SK-N-SH (cell line): ENCODE results near the gene MAN1A2. TPM values are rescaled to one million over a fixed set of nuclear protein-coding genes. Genes with fewer than 3 reads are reported as not detected.

Experiments used
- CTCF ChIA-PET: fragments of 300-600, 350-600 bp; formaldehyde crosslinking; extraction: SDS; loops from one replicate; lab custom pipeline; 2021; lab: Yijun Ruan, JAX
- POLR2A ChIA-PET: fragments of 350-600 bp; sonication (Branson Sonifier 250); formaldehyde crosslinking; extraction: SDS; loops from one replicate; lab custom pipeline; 2020; ENCODE audit warnings: antibody characterized with exemption, inconsistent platforms; lab: Yijun Ruan, JAX
- DNase-seq: peaks from one replicate; pipeline ENCODE4 v3.0.0; 2012
- H2AFZ ChIP-seq: fragments of 200-600 bp; sonication (generic); 2 replicates; pipeline ENCODE4 v1.8.1; 2016; ENCODE audit warnings: antibody characterized with exemption, mild to moderate bottlenecking, low read depth
- H3F3A ChIP-seq: fragments of 200-600 bp; sonication (generic); replicated peaks from 2 replicates; pipeline ENCODE3; 2016; ENCODE audit warnings: antibody characterized with exemption, mild to moderate bottlenecking; ENCODE audit not compliant: insufficient read depth
- H3K27ac ChIP-seq, 2 experiments: fragments of 200-500 bp in 1 of 2; fragments of 200-600 bp in 1 of 2; sonication (Bioruptor generic) in 1 of 2; sonication (generic), shearing (Covaris generic) in 1 of 2; 2 replicates each; pipeline versions ENCODE4 v1.5.1 to v1.6.1; 2014 to 2016; ENCODE audit warnings: low read depth in 2 of 2, inconsistent platforms in 1 of 2, low read length in 1 of 2, mild to moderate bottlenecking in 1 of 2, mixed read lengths in 1 of 2
- H3K27me3 ChIP-seq: fragments of 200-600 bp; sonication (generic), shearing (Covaris generic); 2 replicates; pipeline ENCODE4 v1.6.1; 2016; ENCODE audit warnings: mixed run types; ENCODE audit not compliant: insufficient read depth
- H3K36me3 ChIP-seq, 2 experiments: fragments of 200-500 bp in 1 of 2; fragments of 200-600 bp in 1 of 2; sonication (Bioruptor generic) in 1 of 2; sonication (generic) in 1 of 2; replicated peaks in 1 of 2; 2 replicates each; pipeline versions ENCODE3 to v1.5.1; 2014 to 2016; ENCODE audit warnings: low read length in 1 of 2, mild to moderate bottlenecking in 1 of 2; ENCODE audit not compliant: insufficient read depth in 2 of 2, control insufficient read depth in 1 of 2
- H3K4me1 ChIP-seq, 2 experiments: fragments of 200-500 bp in 1 of 2; fragments of 200-600 bp in 1 of 2; sonication (Bioruptor generic) in 1 of 2; sonication (generic), shearing (Covaris generic) in 1 of 2; 2 replicates each; pipeline versions ENCODE4 v1.5.1 to v1.6.1; 2014 to 2016; ENCODE audit warnings: low read depth in 1 of 2, low read length in 1 of 2, mixed run types in 1 of 2; ENCODE audit not compliant: insufficient read depth in 2 of 2, control insufficient read depth in 1 of 2
- H3K4me2 ChIP-seq: fragments of 200-600 bp; sonication (generic), shearing (Covaris generic); 2 replicates; pipeline ENCODE4 v1.6.1; 2017; ENCODE audit warnings: mixed run types
- H3K4me3 ChIP-seq, 2 experiments: fragments of 200-500 bp in 1 of 2; fragments of 200-600 bp in 1 of 2; sonication (Bioruptor generic) in 1 of 2; sonication (generic), shearing (Covaris generic) in 1 of 2; 2 replicates each; pipeline versions ENCODE4 v1.5.1 to v1.8.1; 2014 to 2016; ENCODE audit warnings: low read depth in 2 of 2, inconsistent platforms in 1 of 2, low read length in 1 of 2, mild to moderate bottlenecking in 1 of 2, mixed read lengths in 1 of 2, moderate library complexity in 1 of 2
- H3K79me2 ChIP-seq: fragments of 200-600 bp; sonication (generic); 2 replicates; pipeline ENCODE4 v1.8.1; 2017; ENCODE audit warnings: mild to moderate bottlenecking; ENCODE audit not compliant: insufficient read depth
- H3K9ac ChIP-seq: fragments of 200-600 bp; sonication (generic); 2 replicates; pipeline ENCODE4 v1.6.1; 2017; ENCODE audit warnings: mixed run types
- H3K9me2 ChIP-seq: fragments of 200-600 bp; sonication (generic); 2 replicates; pipeline ENCODE4 v1.6.1; 2017; ENCODE audit warnings: mixed run types
- H3K9me3 ChIP-seq: fragments of 200-600 bp; sonication (generic); 2 replicates; pipeline ENCODE4 v1.6.1; 2017; ENCODE audit warnings: mixed run types, mild to moderate bottlenecking, moderate library complexity
- H4K20me1 ChIP-seq: fragments of 200-600 bp; sonication (generic); 2 replicates; pipeline ENCODE4 v1.6.1; 2017; ENCODE audit warnings: mild to moderate bottlenecking, mixed run types; ENCODE audit not compliant: insufficient read depth
- CHD2 ChIP-seq: fragments of 150-350 bp; IDR thresholded peaks from 2 replicates; pipeline ENCODE4 v1.6.1; 2018; ENCODE audit warnings: low read length; ENCODE audit not compliant: partially characterized antibody
- EZH2phosphoT487 ChIP-seq: fragments of 200-600 bp; sonication (generic); IDR thresholded peaks from 2 replicates; pipeline ENCODE4 v1.6.1; 2017; ENCODE audit warnings: low read depth, mixed run types, mild to moderate bottlenecking, antibody characterized with exemption, moderate library complexity, borderline replicate concordance
- FOXJ3 ChIP-seq: sonication (generic); formaldehyde crosslinking; IDR thresholded peaks from 2 replicates; pipeline ENCODE4 v1.5.1; 2020; ENCODE audit warnings: mild to moderate bottlenecking, missing genetic modification reagents
- FOXM1 ChIP-seq: IDR thresholded peaks from 2 replicates; pipeline ENCODE4 v1.4.0; 2012; ENCODE audit warnings: low read depth, mild to moderate bottlenecking
- GABPA ChIP-seq: IDR thresholded peaks from 2 replicates; pipeline ENCODE4 v1.4.0; 2012; ENCODE audit warnings: low read depth, mild to moderate bottlenecking
- GATA2 ChIP-seq: sonication (generic); formaldehyde crosslinking; IDR thresholded peaks from 2 replicates; pipeline ENCODE4 v1.5.0; 2020; ENCODE audit warnings: mild to moderate bottlenecking, missing genetic modification reagents
- MXI1 ChIP-seq: IDR thresholded peaks from 2 replicates; pipeline ENCODE4 v1.6.1; 2012; ENCODE audit warnings: mild to moderate bottlenecking, low read depth, low read length, improper control_type of control experiment
- RCOR1 ChIP-seq: fragments of 150-350 bp; IDR thresholded peaks from 2 replicates; pipeline ENCODE4 v1.6.1; 2017; ENCODE audit warnings: antibody characterized with exemption, low read length
- SIN3A ChIP-seq: IDR thresholded peaks from 2 replicates; pipeline ENCODE4 v1.6.1; 2012; ENCODE audit warnings: low read depth, mild to moderate bottlenecking, low read length, moderate library complexity, borderline replicate concordance
- TEAD4 ChIP-seq: IDR thresholded peaks from 2 replicates; pipeline ENCODE4 v1.4.0; 2012; ENCODE audit warnings: mild to moderate bottlenecking, borderline replicate concordance; ENCODE audit not compliant: insufficient read depth
- WGBS: methylation state at CpG from one replicate; pipeline ENCODE4 v1.1.6; 2017; ENCODE audit warnings: low lambda C conversion rate; 5-methylcytosine and 5-hydroxymethylcytosine counted together
- polyA plus RNA-seq, 3 experiments: library from polyadenylated mRNA; depleted of rRNA; stranded (reverse); fragments of >200 nt; gene quantifications; 2 replicates each; pipeline ENCODE4 v1.2.3, GENCODE V29; 2012
- TF ChIP-seq, protein P1 (sequence below): IDR thresholded peaks from 2 replicates; pipeline ENCODE4 v1.4.0; 2012; ENCODE audit warnings: low read depth, borderline replicate concordance
- TF ChIP-seq, protein P2 (sequence below): IDR thresholded peaks from 2 replicates; pipeline ENCODE4 v1.6.1; 2012; ENCODE audit warnings: mild to moderate bottlenecking, low read depth, low read length, moderate library complexity
- TF ChIP-seq, protein P3 (sequence below): IDR thresholded peaks from 2 replicates; pipeline ENCODE4 v1.4.0; 2012; ENCODE audit warnings: low read depth
- TF ChIP-seq, protein P4 (sequence below): fragments of 200-600 bp; sonication (generic); IDR thresholded peaks from 2 replicates; pipeline ENCODE4 v1.6.1; 2017; ENCODE audit warnings: antibody characterized with exemption, mild to moderate bottlenecking, moderate library complexity

MAN1A2 gene
- polyA plus RNA-seq, 1 of the 3 experiments (the other 2 are of a cell fraction) = 6.0 TPM

DNA sequence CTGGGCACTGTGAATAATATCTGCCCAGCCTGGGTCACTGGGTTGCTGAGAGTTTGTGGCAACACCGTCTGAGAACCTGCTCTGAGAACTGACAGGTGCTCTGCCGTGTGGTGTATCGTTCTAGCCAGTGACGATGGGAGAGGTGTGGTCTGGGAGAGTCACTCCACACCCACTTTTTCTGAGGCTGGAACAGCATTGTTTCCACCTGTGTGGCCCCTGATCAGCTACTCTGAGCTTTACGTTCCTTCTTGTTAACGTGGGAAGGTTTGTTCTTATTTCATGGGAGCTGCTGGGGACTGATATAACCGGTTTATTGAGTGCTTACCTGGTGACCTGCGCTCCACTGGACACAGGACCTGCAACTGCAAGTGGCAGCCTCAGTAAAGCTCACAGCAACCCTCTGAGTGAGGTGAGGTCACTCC lies 203.8 kb downstream of the MAN1A2 start:
- H3K9ac ChIP-seq = no peak overlapping the region
- WGBS = 61% methylated on average over 6 of the region's 8 CpGs
- peaks cover 0 to 12% of the 10 kb centered on the region in 2 experiments; a peak in 2 of 4 replicates for H3K4me1 ChIP-seq
- no peaks in the 10 kb centered on the region; the same call in 1 of the 2 replicates for H3K27me3 ChIP-seq
- ChIA-PET CTCF (interaction anchor here (1.2 kb wide), 1 partner anchor 20 kb away, joined by 5 read pairs; no protein-coding TSS in a partner anchor), POLR2A (no interaction called here)
- H3K79me2 ChIP-seq = no peaks in the 10 kb centered on the region
- no peak overlapping the region for H2AFZ ChIP-seq
- TF ChIP-seq EZH2phosphoT487 = no peak
- TF ChIP-seq, protein P1, sequence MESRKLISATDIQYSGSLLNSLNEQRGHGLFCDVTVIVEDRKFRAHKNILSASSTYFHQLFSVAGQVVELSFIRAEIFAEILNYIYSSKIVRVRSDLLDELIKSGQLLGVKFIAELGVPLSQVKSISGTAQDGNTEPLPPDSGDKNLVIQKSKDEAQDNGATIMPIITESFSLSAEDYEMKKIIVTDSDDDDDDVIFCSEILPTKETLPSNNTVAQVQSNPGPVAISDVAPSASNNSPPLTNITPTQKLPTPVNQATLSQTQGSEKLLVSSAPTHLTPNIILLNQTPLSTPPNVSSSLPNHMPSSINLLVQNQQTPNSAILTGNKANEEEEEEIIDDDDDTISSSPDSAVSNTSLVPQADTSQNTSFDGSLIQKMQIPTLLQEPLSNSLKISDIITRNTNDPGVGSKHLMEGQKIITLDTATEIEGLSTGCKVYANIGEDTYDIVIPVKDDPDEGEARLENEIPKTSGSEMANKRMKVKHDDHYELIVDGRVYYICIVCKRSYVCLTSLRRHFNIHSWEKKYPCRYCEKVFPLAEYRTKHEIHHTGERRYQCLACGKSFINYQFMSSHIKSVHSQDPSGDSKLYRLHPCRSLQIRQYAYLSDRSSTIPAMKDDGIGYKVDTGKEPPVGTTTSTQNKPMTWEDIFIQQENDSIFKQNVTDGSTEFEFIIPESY = no peak
- no peak for TF ChIP-seq TEAD4
- TF ChIP-seq, protein P2, sequence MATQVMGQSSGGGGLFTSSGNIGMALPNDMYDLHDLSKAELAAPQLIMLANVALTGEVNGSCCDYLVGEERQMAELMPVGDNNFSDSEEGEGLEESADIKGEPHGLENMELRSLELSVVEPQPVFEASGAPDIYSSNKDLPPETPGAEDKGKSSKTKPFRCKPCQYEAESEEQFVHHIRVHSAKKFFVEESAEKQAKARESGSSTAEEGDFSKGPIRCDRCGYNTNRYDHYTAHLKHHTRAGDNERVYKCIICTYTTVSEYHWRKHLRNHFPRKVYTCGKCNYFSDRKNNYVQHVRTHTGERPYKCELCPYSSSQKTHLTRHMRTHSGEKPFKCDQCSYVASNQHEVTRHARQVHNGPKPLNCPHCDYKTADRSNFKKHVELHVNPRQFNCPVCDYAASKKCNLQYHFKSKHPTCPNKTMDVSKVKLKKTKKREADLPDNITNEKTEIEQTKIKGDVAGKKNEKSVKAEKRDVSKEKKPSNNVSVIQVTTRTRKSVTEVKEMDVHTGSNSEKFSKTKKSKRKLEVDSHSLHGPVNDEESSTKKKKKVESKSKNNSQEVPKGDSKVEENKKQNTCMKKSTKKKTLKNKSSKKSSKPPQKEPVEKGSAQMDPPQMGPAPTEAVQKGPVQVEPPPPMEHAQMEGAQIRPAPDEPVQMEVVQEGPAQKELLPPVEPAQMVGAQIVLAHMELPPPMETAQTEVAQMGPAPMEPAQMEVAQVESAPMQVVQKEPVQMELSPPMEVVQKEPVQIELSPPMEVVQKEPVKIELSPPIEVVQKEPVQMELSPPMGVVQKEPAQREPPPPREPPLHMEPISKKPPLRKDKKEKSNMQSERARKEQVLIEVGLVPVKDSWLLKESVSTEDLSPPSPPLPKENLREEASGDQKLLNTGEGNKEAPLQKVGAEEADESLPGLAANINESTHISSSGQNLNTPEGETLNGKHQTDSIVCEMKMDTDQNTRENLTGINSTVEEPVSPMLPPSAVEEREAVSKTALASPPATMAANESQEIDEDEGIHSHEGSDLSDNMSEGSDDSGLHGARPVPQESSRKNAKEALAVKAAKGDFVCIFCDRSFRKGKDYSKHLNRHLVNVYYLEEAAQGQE = no peak
- TF ChIP-seq SIN3A = no peak
- TF ChIP-seq CHD2 = no peak
- TF ChIP-seq GATA2 (CRISPR knock-in tag) = no peak
- TF ChIP-seq, protein P3, sequence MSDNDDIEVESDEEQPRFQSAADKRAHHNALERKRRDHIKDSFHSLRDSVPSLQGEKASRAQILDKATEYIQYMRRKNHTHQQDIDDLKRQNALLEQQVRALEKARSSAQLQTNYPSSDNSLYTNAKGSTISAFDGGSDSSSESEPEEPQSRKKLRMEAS = no peak
- TF ChIP-seq GABPA = no peak
- no peak for TF ChIP-seq FOXJ3 (CRISPR knock-in tag)
- no peak for TF ChIP-seq MXI1
- no peak for TF ChIP-seq RCOR1
- TF ChIP-seq FOXM1 = no peak
- TF ChIP-seq, protein P4, sequence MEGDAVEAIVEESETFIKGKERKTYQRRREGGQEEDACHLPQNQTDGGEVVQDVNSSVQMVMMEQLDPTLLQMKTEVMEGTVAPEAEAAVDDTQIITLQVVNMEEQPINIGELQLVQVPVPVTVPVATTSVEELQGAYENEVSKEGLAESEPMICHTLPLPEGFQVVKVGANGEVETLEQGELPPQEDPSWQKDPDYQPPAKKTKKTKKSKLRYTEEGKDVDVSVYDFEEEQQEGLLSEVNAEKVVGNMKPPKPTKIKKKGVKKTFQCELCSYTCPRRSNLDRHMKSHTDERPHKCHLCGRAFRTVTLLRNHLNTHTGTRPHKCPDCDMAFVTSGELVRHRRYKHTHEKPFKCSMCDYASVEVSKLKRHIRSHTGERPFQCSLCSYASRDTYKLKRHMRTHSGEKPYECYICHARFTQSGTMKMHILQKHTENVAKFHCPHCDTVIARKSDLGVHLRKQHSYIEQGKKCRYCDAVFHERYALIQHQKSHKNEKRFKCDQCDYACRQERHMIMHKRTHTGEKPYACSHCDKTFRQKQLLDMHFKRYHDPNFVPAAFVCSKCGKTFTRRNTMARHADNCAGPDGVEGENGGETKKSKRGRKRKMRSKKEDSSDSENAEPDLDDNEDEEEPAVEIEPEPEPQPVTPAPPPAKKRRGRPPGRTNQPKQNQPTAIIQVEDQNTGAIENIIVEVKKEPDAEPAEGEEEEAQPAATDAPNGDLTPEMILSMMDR = no peak
- H3K4me2 ChIP-seq = no peak overlapping the region
- H3K27ac ChIP-seq = no peak overlapping the region
- no peaks in the 10 kb centered on the region for H3K9me2 ChIP-seq
- no peaks in the 10 kb centered on the region for H3F3A ChIP-seq
- H3K4me3 ChIP-seq = no peak overlapping the region
- peak; percentile 3 for DNase-seq
- no peaks in the 10 kb centered on the region for H3K9me3 ChIP-seq
- H3K36me3 ChIP-seq = no peaks in the 10 kb centered on the region
- H4K20me1 ChIP-seq = no peaks in the 10 kb centered on the region
